Stromal cell of bone marrow (primary cell): ENCODE measurements around the gene DUSP21.
"Not testable (repeated sequence)": the region's sequence is repeated elsewhere in the genome, so short reads cannot be mapped to it uniquely, and the experiment has no call there.

Experiments
- DNase-seq: peaks from one replicate; pipeline ENCODE4 v3.0.0-alpha.2; 2012; ENCODE audit warnings: low read depth

Gene DUSP21

GRCh38 chrX:44843753-44844152 lies at the start of gene DUSP21:
Gene DUSP21, plus strand, starts transcription at chrX:44844021. Its CDS starts 112 bp downstream, at chrX:44844133.
- DNase-seq = no peak

- DNase-seq = no peak
Measured at GRCh38 chrX:44795945-44796450, 47.8 kb upstream of the DUSP21 start.

GRCh38 chrX:44802613-44803012 lies 41.2 kb upstream of the DUSP21 start:
- DNase-seq = no peak

GRCh38 chrX:44815681-44816080 lies 28.1 kb upstream of the DUSP21 start:
- DNase-seq = no peak

- no peak for DNase-seq
Measured at GRCh38 chrX:44816367-44816766, 27.5 kb upstream of the DUSP21 start.

GRCh38 chrX:44817029-44817428 lies 26.8 kb upstream of the DUSP21 start:
- no peak for DNase-seq

- no peak for DNase-seq
Measured at GRCh38 chrX:44822601-44823000, 21.2 kb upstream of the DUSP21 start.

- not testable (repeated sequence) for DNase-seq
Measured at GRCh38 chrX:44823193-44823592, 20.6 kb upstream of the DUSP21 start.

- DNase-seq = peak; percentile 81
Measured at GRCh38 chrX:44828008-44828605, 15.7 kb upstream of the DUSP21 start.

- DNase-seq = no peak
Measured at GRCh38 chrX:44829832-44830231, 14.0 kb upstream of the DUSP21 start.

GRCh38 chrX:44842550-44843317 lies 1.1 kb upstream of the DUSP21 start:
- DNase-seq = no peak

GRCh38 chrX:44843318-44843702 lies 511 bp upstream of the DUSP21 start:
- no peak for DNase-seq

- DNase-seq = no peak
Measured at GRCh38 chrX:44844204-44844603, 383 bp downstream of the DUSP21 start.

GRCh38 chrX:44850891-44851290 lies 7.1 kb downstream of the DUSP21 start:
- not testable (repeated sequence) for DNase-seq

GRCh38 chrX:44871114-44871645 lies 27.4 kb downstream of the DUSP21 start:
- DNase-seq = no peak

- DNase-seq = no peak
Measured at GRCh38 chrX:44871931-44872820, 28.4 kb downstream of the DUSP21 start.

- DNase-seq = peak; percentile 91
Measured at GRCh38 chrX:44872821-44873414, 29.1 kb downstream of the DUSP21 start, which contains the start of gene KDM6A. Gene KDM6A, plus strand, starts transcription at chrX:44873188. Its CDS starts 364 bp downstream, at chrX:44873552.

- DNase-seq = no peak
Measured at GRCh38 chrX:44873415-44874276, 29.8 kb downstream of the DUSP21 start.

- DNase-seq = no peak
Measured at GRCh38 chrX:44874420-44875184, 30.8 kb downstream of the DUSP21 start.

GRCh38 chrX:44875185-44875489 lies 31.3 kb downstream of the DUSP21 start:
- no peak for DNase-seq
